LNCAP (cell line): ENCODE results near the gene NCKAP5.

ENCODE experiments used
- CTCF ChIP-seq: fragments of 450-650 bp; IDR thresholded peaks from 2 replicates; pipeline ENCODE4 v1.5.1; 2017; ENCODE audit warnings: mild to moderate bottlenecking

The NCKAP5 gene

GRCh38 chr2:132813422-132813821 lies 754.8 kb downstream of the NCKAP5 start:
- TF ChIP-seq CTCF, result no peak

DNA sequence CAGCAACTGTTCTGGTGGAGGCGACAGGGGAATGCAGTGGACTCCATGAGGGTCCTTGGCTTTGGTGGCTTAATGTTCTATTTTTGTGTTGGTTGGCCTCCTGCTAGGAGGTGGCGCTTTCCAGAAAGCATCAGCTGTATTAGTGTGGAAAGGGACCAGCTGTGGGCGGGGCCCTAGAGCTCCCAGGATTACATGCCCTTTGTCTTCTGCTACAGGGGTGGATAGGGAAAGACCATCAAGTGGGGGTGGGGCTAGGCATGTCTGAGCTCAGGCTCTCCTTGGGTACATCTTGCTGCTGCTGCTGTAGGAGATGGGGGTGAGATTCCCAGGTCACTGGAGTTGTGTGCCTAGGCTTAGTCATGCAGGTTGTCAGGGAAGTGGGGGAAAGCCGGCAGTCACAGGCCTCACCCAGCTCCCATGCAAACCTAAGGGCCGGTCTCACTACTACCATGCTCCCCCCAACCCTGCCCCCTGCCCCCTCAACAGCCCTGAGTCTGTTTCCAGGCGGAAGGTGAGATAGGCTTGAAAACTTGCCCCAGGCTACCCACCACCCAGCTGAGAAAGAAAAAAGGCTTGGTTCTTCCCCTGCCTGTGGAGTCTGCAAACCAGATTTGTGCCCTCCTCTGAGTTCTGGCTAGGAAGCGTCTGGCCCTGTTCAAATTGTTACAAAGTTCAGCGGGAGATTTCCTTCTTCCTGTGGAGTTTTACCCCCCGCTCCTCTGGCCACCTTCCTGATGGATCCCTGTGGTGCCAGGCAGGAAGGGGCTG lies 756.9 kb downstream of the NCKAP5 start:
- TF ChIP-seq CTCF, result no peak

GRCh38 chr2:132804051-132804450 lies 764.2 kb downstream of the NCKAP5 start:
- no peak for TF ChIP-seq CTCF

- TF ChIP-seq CTCF, result no peak
Measured at GRCh38 chr2:132798341-132798740, 769.9 kb downstream of the NCKAP5 start.

GRCh38 chr2:132797556-132797955 lies 770.7 kb downstream of the NCKAP5 start:
- TF ChIP-seq CTCF, result no peak

DNA sequence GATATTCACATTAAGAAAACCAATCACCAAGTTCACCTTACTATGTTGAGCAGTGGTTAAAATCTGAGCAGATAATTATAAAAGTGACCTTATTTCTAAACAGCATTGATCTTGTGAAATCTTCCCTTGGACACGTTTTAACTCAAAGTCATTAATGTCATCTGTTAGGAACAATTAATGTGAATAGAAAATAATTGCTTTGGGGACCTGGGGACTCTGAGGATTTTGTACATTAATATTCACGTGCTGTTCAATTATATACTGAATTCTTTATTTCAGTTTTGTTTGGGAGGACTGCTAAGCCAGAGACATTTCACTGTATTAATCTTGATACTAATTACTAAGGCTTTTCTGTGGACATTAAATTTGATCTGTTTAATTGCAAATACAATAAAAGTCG lies 771.2 kb downstream of the NCKAP5 start:
- no peak for TF ChIP-seq CTCF

GRCh38 chr2:132795220-132795619 lies 773.0 kb downstream of the NCKAP5 start:
- no peak for TF ChIP-seq CTCF

DNA sequence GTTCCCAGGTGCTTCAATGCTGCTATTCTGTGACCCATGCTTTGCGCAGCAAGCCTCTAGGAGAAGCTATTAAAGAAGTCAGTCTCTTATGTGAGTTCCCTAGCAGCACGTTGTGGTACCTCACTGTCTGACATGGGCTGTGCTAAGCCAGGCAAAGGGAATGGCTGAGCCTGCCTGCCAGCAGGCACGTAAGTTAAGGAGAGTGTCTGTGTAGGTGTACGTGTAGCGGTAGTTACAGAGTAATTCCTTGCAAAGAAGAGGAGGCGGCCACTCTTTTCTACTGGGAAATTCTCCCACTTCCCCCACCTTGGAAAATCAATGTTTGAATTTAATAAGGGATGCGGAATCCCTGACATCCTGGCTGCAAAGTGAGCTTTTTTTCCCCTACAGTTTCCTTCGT lies 774.7 kb downstream of the NCKAP5 start:
- no peak for TF ChIP-seq CTCF
